IPS-18c (cell line): ENCODE results near the gene MEST.
"Not testable (repeated sequence)": the region's sequence is repeated elsewhere in the genome, so short reads cannot be mapped to it uniquely, and the experiment has no call there.

Experiments
- H3K4me3 ChIP-seq: 2 replicates; pipeline ENCODE4 v1.7.0; 2013; ENCODE audit warnings: low read depth, mild to moderate bottlenecking, low read length, moderate library complexity; ENCODE audit not compliant: insufficient read depth
- H3K9me3 ChIP-seq: one replicate; pipeline ENCODE4 v1.6.1; 2013; ENCODE audit warnings: mild to moderate bottlenecking, low read length, moderate library complexity; ENCODE audit not compliant: control insufficient read depth, insufficient read depth

The MEST gene

DNA sequence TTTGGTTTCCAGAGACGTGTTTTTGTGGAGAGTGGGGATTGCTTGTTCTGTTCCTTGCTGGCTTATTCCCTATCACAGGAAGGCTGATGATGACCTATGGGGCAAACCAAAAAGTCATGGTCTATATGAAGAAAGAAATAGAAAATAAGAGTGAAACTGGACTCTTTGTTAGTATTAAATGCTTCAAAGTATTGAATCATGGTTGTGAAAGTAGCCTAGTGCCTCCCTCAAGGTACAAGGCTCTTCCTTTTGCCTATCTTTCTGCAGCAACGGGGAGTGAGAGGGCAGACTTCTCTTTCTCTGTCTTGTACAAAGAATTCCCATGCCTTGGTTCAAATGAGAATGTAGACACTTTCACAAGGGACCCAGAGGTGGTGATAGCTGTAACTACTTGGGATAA lies 9.0 kb downstream of the MEST start:
- Histone ChIP-seq H3K9me3 (no peaks in the 10 kb centered on the region), H3K4me3 (no peak overlapping the region)

DNA sequence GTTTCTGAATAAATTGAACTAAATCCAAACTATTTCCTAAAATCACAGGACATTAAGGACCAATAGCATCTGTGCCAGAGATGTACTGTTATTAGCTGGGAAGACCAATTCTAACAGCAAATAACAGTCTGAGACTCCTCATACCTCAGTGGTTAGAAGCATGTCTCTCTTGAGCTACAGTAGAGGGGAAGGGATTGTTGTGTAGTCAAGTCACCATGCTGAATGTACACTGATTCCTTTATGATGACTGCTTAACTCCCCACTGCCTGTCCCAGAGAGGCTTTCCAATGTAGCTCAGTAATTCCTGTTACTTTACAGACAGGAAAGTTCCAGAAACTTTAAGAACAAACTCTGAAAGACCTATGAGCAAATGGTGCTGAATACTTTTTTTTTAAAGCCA lies 13.9 kb downstream of the MEST start:
- Histone ChIP-seq H3K4me3 (no peak overlapping the region), H3K9me3 (no peaks in the 10 kb centered on the region)

DNA sequence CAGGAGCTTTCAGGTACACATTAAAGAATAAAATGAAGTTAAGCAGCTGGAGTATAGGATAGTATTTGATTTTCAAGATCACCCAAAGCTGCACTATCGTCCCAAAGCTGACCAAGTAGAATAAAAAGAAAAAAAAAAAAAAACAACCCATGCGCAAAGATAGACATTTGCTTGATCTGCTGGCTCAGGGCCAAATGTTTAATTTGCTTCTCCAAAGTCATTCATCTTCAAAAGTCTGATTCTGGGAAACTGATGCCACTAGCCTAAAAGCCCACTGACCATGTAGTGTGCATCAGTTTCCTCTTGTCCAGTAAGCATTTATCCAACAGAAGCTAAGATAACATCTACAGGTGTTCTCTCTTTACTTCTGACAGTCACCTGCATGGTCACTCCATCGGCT lies 14.5 kb downstream of the MEST start:
- Histone ChIP-seq H3K4me3 (no peak overlapping the region), H3K9me3 (no peaks in the 10 kb centered on the region)

DNA sequence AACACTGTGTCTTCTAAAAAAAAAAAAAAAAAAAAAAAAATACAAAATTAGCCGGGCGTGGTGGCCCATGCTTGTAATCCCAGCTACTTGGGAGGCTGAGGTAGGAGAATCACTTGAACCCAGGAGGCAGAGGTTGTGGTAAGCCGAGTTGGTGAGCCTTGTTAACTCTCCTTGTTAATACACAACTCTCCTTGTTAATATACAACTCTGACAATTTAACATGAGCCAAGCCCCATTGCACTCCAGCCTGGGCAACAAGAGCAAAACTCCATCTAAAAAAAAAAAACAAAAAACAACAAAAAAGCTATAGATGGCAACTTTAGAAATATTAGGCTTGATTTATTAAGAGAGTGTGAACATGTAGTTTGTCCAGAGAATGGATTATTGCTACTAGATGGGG lies 20.2 kb downstream of the MEST start:
- not testable (repeated sequence) for H3K4me3 ChIP-seq, H3K9me3 ChIP-seq

DNA sequence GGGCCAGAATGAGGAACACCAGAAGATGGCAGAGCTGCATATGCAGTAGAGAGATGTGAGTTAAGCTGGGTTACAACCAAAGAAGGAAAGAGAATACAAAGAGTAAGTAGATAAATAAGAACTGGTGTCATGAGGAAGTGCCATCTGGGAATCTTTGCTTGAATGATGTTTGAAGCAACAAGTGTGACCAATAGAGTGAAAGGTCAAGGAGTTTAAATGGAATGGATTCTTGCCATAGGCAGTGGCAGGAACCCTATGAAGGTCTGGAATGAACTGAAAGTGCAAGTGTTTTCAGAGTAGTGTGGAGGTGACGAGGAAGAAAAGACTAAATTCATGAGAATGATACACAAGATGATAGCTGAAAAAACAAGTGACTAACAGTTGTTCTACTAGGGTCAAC lies 21.6 kb downstream of the MEST start:
- no peak overlapping the region for H3K4me3 ChIP-seq
- H3K9me3 ChIP-seq: no peaks in the 10 kb centered on the region

DNA sequence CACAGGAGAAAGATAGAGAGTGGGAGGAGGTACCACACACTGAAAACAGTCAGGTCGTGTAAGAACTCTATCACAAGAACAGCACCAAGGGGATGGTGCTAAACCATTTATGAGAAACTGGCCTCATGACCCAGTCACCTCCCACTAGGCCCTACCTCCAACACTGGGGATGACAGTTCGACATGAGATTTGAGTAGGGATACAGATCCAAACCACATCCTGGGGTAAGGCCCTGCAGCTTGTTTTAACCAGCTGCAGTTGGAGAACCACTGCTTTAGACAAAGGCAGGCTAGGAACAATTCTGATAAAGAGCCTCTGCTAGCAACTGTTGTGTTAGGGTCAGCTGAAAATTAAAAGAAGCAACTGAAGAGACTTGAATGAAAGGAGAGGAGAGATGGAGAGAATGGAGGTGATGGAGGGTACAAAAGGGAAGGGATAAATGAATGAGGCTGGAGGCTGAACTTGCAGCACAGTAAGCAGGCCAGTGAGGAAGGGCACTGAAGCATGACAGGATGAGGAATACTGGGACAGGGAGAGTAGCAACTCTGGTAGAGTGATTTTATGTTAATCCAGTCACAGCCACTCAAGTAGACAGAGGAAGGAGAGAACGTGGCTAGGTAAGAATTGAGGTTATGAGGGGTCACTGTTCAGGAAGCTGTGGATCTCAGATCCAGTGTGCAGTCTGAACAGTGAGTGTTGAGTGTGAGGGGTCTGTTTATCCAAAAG lies 23.6 kb downstream of the MEST start:
- Histone ChIP-seq H3K4me3 (no peak overlapping the region), H3K9me3 (no peaks in the 10 kb centered on the region)

DNA sequence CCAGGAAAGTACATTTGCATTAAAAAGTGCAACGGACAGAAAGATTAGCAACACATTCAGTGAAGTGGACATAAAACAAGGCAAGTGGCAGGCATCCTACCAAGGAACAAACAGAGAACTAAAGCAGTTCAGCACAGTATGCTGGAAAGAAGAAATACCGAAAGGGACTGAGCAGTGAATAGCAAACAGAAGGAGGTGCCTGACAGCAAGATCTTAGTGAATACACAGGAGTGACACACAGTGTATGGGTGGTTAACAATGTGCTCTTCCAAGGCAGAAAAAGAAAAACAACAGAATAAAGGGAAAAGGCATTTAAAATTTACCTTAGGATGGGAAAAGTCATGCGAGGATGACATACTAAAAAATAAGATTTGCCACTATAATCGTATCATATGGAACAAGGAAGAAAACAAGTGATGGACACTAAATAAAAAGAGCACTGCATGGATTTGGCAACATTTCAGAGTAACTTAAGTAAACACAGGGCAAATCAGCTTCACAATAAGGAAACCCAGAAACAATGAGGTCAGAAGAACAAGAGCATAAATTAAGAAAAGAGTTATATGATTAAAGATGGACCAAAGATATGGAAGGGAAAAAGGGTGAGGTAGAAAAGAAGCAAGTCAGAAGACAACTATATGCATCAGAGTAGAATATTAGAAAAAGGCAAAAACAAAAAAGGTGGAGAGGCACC lies 29.5 kb downstream of the MEST start:
- Histone ChIP-seq H3K4me3 (no peak overlapping the region), H3K9me3 (no peaks in the 10 kb centered on the region)

DNA sequence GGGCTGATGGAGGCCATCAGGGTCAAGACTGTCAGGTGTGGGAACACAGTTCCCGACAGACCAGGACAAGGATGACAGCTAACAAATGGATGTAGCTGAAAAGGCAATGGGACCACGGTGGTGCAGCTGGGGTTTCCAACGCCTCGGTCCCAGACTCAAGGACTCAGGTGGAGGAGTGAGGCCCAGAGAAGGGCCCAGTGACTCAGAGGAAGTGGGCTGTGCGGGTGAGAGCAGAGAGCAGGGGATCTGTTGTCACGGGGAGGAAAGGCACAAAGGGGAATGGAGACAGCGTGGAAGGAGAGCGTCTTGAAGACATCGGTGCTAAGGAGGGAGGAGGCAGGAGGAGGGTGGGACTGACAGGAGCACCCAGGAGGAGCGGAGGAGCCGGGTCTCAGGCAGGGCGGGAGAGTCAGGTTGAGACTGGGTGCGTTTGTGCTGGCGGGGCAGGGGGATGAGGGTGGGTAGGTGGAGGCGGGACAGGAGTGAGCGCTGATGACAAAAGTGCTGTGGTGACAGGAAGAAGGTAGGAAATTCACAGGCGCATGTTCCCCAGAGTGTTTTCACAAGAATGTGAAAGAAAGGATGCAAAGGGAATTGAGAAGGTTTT lies 31.7 kb downstream of the MEST start:
- not testable (repeated sequence) for H3K4me3 ChIP-seq, H3K9me3 ChIP-seq

DNA sequence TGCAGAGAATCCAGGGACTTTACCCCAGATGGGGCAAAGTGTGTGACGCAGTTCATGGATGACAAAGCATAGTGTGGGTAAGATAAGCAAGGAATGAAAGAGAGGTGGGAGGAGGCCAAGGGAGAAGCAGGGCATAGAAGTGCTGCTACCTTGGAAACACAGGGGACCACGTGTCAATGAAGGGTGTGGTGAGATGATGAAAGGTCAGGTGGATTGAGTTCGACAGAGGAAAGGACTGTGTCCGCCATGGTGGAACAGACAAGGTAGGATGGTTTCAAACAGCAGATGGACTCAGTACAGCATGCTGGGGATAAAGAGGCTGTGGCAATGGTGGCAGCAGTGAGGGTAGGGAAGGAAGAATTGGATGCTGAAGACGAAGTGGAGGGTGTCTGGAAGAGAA lies 32.7 kb downstream of the MEST start:
- Histone ChIP-seq H3K4me3 (no peak overlapping the region), H3K9me3 (no peaks in the 10 kb centered on the region)

DNA sequence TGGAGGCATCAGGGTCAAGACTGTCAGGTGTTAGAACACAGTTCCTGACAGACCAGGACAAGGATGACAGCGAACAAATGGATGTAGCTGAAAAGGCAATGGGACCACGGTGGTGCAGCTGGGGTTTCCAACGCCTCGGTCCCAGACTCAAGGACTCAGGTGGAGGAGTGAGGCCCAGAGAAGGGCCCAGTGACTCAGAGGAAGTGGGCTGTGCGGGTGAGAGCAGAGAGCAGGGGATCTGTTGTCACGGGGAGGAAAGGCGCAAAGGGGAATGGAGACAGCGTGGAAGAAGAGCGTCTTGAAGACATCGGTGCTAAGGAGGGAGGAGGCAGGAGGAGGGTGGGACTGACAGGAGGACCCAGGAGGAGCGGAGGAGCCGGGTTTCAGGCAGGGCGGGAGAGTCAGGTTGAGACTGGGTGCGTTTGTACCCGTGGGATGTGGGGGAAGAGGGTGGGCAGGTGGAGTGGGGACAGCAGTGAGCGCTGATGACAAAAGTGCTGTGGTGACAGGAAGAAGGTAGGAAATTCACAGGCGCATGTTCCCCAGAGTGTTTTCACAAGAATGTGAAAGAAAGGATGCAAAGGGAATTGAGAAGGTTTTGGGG lies 36.0 kb downstream of the MEST start:
- H3K9me3 ChIP-seq, H3K4me3 ChIP-seq: not testable (repeated sequence)

DNA sequence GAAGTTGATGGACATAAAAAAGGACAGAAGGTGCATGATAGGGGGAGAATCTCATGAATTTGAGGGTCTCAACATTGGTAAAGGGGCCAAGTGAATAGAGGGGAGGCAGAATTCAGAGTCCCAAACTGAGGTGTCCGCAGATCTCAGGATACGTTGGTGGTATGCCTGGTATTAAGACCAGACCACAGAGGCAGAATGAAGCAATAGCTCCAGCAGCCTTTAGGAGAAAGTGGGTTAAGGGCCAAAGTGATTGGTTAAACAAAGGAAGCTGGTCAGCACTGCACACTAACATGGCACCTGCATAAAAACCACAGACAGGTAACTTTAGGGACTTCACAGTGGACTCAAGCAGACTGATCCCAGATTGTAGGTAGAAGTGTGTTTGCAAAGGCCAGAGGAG lies 37.5 kb downstream of the MEST start:
- Histone ChIP-seq H3K4me3 (no peak overlapping the region), H3K9me3 (no peaks in the 10 kb centered on the region)

DNA sequence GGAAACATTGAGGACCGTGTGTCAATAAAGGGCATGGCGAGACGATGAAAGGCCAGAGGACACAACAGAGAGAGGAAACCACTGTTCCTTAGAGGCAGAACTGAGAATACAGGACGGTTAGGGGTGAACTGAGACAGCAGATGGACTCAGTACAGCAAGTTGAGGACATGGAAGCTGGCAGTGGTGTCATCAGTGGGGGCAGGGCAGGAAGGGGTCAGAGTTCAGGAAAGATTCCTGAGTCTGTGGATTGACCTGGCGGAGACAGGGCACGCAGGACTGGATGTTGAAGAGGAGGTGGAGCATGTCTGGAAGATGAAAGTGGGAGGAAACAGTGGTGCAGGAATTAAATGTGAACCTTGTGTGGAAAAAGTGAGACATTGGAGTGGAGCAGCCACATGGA lies 46.0 kb downstream of the MEST start:
- H3K9me3 ChIP-seq, H3K4me3 ChIP-seq: not testable (repeated sequence)

DNA sequence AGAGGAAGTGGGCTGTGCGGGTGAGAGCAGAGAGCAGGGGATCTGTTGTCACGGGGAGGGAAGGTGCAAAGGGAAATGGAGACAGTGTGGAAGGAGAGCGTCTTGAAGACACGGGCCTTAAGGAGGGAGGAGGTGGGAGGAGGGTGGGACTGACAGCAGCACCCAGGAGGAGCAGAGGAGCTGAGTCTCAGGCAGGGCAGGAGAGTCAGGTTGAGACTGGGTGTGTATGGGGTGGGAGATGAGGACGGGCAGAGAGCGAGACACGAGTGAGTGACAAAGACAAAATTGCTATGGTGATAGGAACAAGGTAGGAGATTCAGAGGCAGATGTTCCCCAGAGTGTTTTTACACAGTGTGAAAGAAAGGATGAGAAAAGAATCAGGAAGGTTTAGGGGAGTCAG lies 49.4 kb downstream of the MEST start:
- not testable (repeated sequence) for H3K9me3 ChIP-seq, H3K4me3 ChIP-seq

DNA sequence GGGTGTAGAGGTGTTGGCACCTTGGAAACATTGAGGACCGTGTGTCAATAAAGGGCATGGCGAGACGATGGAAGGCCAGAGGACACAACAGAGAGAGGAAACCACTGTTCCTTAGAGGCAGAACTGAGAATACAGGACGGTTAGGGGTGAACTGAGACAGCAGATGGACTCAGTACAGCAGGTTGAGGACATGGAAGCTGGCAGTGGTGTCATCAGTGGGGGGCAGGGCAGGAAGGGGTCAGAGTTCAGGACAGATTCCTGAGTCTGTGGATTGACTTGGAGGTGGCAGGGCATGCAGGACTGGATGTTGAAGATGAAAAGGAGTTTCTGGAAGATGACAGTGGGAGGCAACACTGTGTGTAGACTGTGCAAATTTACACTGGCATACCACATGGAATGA lies 50.4 kb downstream of the MEST start:
- H3K9me3 ChIP-seq, H3K4me3 ChIP-seq: not testable (repeated sequence)

DNA sequence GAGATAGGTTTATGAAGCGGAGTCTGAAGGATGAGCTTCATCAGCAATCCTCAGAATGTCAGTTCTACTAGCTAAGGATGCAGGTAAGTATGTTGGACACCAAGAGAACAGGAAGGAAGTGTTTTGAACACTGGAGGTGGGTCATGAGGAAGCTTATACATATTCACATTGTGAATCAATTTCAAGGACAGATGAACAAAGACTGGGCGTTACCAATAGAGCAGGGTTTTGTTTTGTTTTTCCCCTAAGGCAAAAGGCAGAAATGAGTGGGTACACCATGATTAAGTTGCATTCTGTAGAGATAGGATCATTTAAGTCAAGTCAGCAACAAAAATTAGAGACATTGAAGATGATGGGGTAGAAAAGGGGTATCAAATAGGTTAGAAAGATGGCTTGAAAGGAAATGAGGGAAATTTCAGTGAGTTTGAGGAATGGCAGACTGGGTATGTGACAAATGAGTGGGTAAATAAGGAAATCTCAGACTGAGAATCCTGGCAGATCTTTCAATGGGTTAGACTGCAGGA lies 51.7 kb downstream of the MEST start:
- H3K4me3 ChIP-seq: no peak overlapping the region
- H3K9me3 ChIP-seq: no peaks in the 10 kb centered on the region

DNA sequence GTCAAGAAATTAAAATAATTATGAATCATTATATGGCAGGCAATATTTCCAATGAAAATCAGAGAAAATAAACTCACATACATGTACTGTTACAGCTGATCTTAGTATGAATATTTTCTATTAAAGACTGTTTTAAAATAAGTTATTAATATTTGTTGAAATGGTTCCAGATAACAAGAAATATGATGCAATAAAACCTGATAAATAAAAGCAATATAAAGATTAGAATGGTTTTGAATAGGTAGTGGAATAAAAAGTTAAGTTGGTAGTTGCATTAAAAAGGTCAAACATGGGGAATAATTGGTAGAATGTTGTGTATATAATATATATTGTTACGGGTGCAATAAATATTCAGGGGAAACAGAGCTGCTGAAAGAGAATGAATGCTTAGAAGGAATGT lies 52.5 kb downstream of the MEST start:
- no peaks in the 10 kb centered on the region for H3K9me3 ChIP-seq
- no peak overlapping the region for H3K4me3 ChIP-seq

DNA sequence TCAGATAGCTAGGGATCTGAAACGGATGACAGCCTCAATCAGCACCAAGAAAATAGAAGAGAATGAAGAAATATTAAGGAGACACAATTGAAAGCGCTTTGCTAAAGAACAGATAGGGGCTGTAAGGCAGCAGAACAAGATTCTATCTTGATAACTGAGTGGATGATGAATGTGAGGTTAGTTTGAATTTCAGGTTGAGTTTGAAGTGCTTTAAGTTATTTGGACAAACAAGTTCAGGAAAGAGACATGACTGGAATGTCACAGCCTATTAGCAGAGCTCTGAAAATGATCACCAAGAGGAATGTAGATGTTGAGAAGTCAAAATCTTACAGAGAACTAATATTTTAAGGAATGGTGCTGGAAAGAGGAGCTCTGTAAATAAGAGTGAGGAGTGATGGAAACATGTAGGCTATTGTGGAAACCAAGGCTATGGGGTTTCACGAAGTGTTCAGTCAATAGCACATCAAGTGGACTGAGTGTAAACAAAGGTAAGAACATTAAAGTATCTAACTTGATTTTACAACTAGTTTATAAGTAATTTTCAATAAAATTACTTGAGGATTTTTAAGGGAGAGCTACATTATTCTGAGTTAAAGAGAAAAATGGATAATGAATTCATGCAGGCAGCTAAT lies 61.6 kb downstream of the MEST start:
- H3K9me3 ChIP-seq: no peaks in the 10 kb centered on the region
- H3K4me3 ChIP-seq: no peak overlapping the region

DNA sequence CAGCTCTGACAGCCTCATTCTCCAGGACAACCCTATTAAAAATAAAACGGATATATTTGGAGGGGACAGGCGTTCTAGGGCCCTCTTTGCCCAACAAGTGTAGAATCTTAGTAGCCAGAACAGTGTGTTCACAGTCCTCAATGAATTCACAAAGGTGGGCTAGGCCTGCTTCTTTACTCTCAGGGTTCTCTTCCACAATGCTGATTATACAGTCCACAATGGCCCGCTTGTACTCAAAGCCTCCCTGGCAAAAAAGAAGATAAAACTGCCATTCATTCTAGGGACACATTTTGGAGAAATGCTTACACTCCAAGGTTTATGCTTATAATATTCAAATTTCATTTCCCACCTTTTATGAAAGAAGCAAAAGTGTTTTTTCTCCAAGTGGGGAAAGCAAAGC lies 62.6 kb downstream of the MEST start:
- H3K9me3 ChIP-seq: no peaks in the 10 kb centered on the region
- no peak overlapping the region for H3K4me3 ChIP-seq
